Central memory CD4-positive, alpha-beta T cell (primary cell): ENCODE data around the gene ARIH2.
"Not testable (repeated sequence)": the region's sequence is repeated elsewhere in the genome, so short reads cannot be mapped to it uniquely, and the experiment has no call there.

Source experiments
- DNase-seq: peaks from one replicate; pipeline ENCODE4 v3.0.0; 2022

Gene ARIH2

DNA sequence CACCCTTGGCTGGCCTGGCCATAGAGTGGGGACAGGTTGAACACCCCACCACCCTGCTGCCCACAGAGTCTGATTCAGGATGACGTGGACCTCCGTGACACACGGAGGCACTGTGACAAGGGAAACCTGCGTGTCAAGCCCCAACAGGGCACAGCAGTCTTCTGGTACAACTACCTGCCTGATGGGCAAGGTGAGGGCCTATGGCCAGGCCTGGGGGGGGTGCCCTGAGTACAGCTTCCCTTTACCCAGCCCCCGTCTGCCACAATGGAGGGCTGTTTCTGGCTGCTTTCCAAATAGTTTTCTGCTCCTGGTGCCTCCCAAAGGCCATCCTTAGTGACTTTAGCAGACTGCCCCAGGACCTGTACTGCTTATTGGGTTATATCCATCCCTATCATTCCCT is 87.4 kb downstream of the ARIH2 start:
- DNase-seq = no peak

DNA sequence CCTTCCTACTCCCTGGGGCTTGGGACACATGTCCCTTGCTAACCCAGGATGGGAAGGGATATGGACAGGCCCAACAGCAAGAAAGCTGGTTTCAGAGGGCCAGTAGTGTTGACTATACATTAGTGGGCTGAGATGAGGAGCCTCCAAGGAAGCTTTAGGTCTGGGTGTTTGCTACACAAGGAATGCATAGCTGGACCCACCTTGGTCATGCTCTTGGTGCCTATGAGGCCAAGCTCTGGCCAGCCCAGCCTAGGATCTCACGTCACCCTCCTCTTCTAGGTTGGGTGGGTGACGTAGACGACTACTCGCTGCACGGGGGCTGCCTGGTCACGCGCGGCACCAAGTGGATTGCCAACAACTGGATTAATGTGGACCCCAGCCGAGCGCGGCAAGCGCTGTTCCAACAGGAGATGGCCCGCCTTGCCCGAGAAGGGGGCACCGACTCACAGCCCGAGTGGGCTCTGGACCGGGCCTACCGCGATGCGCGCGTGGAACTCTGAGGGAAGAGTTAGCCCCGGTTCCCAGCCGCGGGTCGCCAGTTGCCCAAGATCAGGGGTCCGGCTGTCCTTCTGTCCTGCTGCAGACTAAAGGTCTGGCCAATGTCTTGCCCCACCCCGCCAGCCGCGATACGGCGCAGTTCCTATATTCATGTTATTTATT is 87.9 kb downstream of the ARIH2 start:
- no peak for DNase-seq

DNA sequence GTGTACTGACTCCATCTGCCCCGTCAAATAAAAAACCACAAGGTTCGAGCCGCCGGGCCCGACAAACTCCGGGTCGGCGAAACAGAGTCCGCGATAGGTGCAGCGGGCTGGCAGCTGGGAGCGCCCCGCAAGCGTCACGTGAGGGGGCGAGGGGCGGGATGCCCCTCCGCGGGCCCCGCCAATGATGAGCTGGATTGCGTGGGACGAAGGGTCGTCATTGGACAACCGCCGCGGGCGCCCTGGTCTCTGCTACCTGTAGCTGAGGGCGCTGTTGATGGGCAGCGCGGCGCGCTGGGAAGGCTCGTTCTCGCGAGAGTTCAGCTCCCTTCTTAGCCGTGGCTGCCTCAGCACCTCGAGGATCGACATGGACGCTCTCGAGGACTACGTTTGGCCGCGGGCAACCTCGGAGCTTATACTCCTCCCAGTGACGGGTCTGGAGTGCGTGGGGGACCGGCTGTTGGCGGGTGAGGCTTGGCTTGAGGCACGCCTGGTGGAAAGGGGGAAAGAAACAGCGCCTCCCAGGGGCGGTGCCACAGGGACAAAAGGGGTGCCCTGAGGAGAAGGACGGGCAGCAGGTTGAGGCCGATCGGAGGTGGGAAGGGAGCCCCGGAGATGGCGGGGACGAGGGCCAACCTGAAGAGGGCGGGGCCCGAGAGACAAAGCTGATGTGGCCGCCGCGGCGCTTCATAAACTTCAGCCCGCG is 88.6 kb downstream of the ARIH2 start, which contains the start of gene WDR6:
TSS of gene WDR6 (plus strand) at position 324 of the 703 bp plus-strand sequence. CDS start at position 365, 41 bp downstream.
- peak; percentile 97 for DNase-seq

DNA sequence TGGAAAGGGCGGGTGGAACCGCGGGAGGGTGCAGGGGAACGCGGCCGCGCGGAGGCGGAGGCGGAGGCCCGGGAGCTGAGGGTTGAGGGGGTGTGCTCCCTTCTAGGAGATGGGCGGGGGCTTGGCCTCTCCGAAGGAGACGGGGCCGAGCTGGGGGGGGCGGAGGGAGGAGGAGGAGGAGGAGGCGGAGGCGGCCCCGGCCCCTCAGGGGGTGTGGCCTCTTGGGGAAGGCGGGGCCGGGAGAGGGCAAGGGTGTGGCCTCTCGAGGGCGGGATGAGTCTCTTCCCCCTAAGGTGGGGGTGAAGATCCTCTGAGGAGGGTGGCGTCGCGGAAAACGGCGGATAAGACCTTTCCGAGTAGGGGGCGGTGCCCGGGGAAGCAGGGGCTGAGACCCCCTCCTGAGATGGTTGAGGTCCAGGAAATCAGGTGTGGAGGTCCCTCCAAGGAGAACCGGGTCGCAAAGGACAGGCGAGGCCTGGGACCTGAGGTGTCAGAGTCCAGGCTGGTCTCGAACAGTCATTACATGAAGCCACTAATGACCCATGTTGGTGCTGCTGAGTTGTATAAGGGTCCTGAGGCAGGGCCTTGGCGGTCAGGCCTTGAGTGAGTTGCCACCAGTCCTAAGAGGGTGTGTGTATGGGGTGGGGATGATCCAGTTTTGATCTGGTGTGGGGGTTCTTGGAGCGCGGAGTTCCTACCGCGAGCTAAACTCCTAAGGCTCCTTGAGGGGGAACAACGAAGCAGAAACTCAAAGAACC is 89.3 kb downstream of the ARIH2 start:
- DNase-seq = peak; percentile 81

DNA sequence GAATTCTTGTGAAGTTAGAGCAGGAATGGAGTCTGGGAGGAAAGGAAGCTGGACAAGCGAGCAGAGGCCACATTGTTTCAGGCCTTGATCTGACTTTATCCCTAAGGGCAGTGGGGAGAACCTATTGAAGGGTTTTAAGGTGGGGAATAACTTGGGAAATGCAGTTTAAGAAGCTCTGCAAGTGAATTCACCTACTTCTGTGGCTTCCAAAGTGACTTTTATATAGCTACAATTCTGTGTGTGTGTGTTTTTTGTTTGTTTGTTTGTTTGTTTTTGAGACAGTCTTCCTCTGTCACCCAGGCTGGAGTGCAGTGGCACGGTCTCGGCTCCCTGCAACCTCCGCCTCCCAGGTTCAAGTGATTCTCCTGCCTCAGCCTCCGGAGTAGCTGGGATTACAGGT is 90.0 kb downstream of the ARIH2 start:
- not testable (repeated sequence) for DNase-seq

DNA sequence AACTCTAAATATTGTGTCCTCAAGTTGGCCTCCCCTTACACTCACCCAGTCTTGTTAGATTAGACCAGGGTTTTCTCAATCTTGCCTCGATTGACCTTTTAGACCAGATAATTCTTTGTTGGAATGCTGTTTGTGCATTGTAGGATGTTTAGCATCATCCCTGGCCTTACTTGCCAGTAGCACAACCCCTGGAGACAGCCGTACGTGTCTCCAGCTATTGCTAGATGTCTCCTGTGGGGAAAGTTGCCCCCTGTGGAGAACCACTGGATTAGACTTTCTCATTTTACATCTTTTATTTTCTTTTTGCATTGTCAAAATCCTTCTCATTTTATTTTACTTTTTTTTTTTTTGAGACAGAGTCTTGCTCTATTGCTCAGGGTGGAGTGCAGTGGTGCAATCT is 90.8 kb downstream of the ARIH2 start:
- no peak for DNase-seq

DNA sequence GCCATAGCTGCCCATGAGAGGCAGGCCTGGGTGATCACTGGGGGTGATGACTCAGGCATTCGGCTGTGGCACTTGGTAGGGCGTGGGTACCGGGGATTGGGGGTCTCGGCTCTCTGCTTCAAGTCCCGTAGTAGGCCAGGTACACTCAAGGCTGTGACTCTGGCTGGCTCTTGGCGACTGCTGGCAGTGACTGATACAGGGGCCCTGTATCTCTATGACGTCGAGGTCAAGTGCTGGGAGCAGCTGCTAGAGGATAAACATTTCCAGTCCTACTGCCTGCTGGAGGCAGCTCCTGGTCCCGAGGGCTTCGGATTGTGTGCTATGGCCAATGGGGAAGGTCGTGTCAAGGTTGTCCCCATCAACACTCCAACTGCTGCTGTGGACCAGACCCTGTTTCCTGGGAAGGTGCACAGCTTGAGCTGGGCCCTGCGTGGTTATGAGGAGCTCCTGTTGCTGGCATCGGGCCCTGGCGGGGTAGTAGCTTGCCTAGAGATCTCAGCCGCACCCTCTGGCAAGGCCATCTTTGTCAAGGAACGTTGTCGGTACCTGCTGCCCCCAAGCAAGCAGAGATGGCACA is 93.9 kb downstream of the ARIH2 start:
- no peak for DNase-seq

DNA sequence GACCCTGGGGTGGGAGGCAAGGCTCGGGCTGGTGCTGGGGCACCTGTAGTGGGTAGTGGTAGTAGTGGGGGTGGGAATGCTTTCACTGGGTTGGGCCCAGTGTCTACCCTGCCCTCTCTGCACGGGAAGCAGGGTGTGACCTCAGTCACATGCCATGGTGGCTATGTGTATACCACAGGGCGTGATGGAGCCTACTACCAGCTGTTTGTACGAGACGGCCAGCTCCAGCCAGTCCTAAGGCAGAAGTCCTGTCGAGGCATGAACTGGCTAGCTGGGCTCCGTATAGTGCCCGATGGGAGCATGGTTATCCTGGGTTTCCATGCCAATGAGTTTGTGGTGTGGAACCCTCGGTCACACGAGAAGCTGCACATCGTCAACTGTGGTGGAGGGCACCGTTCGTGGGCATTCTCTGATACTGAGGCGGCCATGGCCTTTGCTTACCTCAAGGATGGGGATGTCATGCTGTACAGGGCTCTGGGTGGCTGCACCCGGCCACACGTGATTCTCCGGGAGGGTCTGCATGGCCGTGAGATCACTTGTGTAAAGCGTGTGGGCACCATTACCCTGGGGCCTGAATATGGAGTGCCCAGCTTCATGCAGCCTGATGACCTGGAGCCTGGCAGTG is 94.6 kb downstream of the ARIH2 start:
- DNase-seq = no peak

DNA sequence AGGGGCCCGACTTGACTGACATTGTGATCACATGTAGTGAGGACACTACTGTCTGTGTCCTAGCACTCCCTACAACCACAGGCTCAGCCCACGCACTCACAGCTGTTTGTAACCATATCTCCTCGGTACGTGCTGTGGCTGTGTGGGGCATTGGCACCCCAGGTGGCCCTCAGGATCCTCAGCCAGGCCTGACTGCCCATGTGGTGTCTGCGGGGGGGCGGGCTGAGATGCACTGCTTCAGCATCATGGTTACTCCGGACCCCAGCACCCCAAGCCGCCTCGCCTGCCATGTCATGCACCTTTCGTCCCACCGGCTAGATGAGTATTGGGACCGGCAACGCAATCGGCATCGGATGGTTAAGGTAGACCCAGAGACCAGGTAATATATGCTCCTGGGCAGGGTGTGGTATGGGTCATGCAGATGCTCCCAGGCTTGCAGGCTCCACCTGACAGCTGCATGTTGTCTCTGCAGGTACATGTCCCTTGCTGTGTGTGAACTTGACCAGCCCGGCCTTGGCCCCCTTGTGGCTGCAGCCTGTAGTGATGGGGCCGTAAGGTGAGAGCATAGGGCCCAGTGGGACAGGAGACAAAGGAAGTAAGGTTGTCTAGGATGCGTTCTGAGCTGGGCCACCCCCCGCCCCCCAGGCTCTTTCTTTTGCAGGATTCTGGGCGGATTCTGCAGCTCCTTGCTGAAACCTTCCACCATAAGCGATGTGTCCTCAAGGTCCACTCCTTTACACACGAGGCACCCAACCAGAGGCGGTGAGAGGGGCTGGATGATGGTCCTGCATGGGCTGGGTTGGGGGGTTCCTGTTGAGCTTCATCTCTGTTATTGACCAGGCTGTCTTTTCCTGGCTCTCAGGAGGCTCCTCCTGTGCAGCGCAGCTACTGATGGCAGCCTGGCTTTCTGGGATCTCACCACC is 95.4 kb downstream of the ARIH2 start:
- DNase-seq = peak; percentile 40

DNA sequence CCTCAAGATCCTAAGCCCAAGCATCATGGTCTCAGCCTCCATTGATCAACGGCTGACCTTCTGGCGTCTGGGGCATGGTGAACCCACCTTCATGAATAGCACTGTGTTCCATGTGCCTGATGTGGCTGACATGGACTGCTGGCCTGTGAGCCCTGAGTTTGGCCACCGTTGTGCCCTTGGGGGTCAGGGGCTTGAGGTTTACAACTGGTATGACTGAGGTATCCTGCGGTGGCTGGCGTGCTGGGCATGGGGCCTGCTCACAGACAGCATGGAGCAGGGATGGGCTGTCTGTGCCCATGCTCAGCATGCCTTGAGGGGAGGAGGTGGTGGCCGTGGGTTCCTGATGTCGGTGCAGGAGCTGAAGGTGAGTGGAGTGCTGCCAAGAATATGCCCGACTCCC is 96.4 kb downstream of the ARIH2 start:
- DNase-seq = no peak

DNA sequence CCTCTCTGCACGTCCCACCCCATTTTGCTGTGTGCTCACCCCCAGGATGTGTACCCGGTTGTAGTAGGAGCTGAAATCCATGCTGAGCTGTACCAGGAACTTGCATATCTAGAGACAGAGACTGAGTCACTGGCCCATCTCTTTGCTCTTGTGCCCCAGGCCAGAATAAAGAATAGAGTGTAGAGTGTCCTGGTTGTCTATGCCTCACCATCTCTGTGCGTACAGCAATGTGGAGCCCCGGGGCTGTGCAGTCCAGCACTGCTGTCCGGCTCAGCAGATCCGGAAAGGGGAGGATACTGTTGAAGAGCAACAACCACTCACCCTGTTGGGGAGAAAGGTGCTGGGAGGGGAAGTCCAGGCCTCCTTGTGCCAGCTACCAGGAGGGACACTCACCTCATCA is 97.1 kb downstream of the ARIH2 start:
- DNase-seq = no peak

DNA sequence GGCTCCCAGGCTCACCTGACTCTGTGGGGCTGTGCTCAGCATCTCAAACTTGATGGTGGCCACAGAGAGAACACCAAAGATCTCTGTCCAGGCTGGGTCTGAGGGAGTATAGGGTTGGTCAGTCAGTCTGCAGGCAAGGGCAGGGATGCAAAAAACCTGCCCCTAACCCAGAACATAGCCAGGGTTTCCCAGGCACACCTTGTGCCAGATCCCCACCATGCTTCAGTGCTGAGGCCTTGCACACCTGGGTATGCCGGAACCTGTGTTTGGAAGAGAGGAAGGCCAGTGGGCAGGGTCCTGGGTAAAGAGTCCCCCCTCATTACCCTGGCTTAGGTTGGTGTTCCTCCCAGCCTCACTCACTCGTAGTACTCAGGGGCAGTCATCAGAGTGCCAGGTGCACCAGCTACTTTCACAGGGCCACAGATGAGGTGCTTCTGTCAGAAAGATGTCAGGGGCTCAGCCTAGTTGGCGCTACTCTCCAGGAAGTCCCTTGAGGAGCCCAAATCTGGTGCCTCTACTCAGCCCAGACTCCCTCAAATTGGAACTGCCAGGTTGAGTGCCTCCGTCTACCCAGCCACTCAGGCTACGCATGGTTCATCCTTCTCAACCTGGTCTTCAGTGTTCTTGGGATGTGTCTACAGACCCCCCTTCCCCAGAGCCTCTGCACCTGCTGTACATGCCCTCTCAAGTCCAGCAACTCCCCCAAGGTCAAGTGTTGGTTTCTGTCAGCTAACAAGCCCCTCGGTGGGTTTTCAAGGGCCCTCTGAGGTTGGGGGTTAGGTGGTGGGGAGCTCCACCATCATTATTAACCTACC is 98.0 kb downstream of the ARIH2 start:
- no peak for DNase-seq

DNA sequence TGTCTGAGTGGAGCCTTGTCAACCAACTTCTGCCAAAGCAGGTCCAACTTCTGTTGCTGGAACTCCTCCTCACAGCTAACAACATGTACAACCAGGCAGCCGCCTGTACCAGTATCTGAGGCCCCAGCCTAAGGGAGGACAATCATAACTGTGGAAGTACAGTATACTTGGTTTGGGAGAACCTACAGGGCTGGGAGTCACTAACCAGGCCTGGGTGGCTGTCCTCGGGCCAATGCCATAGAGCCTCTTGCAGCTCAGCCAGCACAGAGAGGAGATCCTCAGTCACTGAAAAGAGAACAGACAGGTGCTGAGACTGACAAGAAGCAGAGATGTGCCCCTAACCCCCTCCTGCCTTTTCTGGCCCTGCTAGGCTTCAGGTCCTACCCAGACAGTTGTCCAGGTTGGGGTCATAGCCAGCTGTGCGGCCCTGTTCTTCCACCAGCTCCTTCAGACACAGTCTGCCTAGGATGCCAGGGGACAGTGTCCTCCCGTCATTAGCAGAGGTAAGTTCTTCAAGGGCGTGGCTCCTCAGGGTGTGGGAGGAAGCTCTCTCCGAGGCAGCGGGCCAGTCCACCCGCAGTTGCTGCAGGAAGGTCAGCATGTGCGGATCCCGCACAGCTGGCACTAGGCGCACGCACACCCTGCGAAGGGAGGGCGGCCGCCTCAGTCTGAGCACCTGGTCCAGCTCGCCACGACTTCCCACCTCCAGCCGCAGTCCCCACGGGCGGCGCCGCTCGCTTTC is 98.8 kb downstream of the ARIH2 start:
- no peak for DNase-seq

DNA sequence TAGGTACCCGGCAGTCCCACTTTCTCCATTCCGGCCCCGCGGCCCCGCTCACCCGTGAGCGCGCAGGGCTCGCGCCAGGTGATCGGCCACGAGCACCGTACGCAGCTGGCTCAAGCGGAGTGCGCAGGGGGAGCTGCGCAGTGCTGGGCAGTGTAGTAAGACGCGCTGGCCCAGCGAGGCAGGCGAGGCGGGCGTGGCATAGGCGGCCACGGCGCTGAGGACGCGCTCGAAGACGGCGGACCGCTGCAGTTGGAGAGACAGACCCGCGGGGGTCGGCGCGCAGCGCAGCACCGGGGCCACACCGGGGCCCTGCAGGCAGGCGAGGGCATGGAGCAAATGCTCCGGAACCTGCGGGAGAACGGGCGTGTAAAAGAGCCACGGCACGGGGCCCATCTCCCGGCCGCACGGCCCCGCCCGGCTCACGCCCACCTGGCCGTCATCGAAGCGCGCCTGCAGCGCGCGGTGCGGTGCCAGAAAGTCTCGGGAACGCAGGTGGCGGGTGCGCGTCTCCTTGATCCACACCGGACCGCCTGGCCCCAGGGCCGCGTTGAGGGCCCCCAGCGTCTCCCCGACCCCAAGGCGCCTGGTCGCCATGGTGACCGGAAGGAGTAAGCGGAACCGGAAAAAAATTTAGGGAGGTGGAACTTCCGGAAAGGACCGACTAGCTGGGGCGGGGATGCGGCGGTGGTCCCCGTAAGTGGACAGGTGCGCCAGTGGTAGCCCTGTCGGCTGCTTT is 99.5 kb downstream of the ARIH2 start, which contains the start of gene DALRD3:
TSS of gene DALRD3 (minus strand) at position 610 of the 736 bp plus-strand sequence. CDS start at position 594, 16 bp downstream.
- peak; percentile 70 for DNase-seq

DNA sequence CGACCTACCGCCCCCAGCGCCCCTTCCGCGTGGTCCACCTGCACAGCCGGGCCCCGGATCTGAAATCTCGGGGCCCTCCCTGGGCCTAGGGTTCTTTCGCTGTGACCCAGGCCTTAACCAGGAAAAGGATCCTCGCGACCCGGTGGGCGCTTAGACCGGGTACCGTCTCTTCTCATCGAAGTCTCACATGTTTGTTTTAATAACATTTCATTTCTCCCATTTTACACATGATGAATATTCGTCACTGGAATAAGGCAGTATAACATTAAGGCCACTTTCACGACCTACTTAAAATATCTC is 100.0 kb downstream of the ARIH2 start:
- no peak for DNase-seq

DNA sequence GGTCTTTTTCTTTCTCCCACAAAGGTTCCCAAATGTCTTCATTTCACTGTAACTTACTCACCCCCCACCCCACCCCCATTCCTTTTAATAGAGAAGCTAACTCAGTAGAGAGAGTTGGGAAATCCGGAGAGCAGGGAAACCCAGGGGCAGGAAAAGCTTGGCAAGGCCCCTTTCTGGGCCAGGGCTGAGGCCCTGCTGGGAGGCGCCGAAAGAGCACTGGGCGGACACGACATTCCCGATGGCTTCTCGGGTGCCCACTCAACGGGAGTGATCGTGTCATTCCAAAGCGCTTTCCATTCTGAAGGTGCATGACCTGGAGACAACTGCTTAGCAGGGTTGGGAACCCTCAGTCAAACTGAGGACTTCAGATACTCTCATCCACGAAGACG is 101.3 kb downstream of the ARIH2 start:
- DNase-seq = no peak

DNA sequence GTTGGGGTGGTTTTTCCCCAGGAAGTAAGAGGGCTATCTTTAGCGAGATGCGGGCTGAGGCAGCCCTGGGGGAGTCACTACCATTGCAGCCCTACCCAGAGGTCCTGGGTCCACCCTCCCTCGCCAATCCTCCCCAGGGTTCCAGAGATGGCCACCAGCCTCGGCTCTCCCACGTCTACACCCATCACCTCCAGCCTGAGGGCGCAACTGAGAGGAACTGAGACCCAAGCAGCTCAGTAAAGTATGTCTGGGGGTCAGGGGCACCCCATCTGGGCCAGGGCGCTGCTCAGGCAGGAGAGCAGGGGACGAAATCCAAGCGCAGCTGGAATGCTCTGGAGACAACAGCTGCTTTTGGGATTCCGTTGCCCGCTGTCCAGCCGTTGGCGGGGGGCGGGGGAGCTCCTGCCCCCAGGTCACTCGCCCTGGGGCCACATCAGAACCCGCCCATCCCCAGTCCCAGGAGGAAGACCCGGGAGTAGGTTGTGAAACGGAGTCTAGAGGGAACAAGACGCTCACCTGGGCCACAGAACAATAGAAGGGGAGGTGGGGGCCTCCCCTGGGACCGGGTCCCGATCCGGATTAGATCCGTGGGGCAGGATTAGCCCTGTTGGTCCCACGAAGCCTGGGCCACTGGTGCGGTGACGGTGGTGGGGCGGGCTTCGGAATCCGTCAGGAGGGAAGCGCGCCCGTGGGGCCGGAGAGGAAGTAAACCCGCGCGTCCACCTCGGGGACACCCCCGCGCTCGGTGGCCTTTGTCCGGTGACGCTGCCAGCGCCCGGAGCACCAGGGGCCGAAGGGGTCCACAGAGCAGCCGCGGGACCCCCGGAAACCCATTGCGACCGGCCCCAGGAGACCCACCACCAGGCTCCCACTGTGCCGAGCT is 101.9 kb downstream of the ARIH2 start:
- no peak for DNase-seq

DNA sequence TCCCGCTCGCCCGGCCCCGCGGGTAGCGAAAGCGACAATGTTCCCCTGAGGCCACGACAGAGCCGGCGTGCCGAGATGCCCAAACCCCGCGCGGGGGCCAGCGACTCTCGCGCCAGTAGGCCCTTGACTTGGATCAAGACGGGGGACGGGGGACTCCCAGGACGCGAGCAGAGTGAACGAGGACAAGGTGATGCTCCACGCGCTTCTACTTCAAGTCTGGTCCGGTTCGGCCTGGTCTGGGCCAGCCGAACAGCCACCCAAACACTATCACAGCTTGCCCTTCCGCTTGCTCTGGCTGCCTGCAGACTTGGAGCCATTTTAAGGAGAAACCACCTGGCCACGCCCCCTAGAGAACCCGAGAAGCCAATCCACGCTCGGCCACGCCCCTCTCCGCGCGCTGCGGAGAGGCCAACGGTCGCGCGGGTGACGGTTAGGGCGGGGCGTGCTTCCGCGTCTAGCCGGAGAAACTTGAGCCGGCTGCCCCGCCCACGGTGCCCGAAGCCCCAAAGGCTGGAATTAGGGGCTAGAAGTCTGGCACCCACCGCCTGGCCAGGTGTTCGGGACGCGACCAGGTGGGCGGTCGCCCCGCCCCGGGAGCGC is 102.7 kb downstream of the ARIH2 start:
- DNase-seq = peak; percentile 98
